GM12864 (cell line): ENCODE measurements around the gene CCNT1.

ENCODE experiments used
- DNase-seq: peaks from one replicate; pipeline ENCODE4 v3.0.0-alpha.2; 2011; ENCODE audit warnings: low read depth
- H3K4me3 ChIP-seq: 2 replicates; pipeline ENCODE4 v1.5.1; 2011; ENCODE audit warnings: mild to moderate bottlenecking, low read depth, low read length, control low read depth
- CTCF ChIP-seq: IDR thresholded peaks from 2 replicates; pipeline ENCODE4 v1.5.1; 2011; ENCODE audit warnings: low read depth, mild to moderate bottlenecking, moderate library complexity, low read length, control low read depth, inconsistent platforms; ENCODE audit errors: missing control alignments

CCNT1 gene

GRCh38 chr12:48691826-48692487, 24.6 kb downstream of the CCNT1 start:
- no peak for TF ChIP-seq CTCF
- no peak for DNase-seq
- H3K4me3 ChIP-seq = no peak overlapping the region

DNA sequence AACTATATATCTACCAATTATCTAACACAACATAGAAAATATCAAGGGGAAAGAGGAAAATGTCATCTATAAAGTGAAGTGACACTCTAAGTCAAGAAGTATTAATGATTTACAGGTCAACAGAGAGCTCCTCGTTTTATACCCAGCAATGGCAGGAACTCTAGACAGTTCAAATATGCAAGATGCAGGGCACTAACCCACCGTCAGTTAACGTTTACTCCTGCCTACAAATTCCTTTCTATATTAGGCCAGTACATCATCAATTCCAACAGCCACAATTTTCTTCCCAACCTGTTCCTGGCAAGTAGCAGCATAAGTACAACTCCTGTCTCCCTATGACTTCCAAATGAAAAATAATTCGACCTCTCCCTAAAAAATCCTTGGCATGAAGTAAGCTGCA, 25.5 kb downstream of the CCNT1 start:
- H3K4me3 ChIP-seq = no peak overlapping the region
- DNase-seq = no peak
- TF ChIP-seq CTCF = no peak

DNA sequence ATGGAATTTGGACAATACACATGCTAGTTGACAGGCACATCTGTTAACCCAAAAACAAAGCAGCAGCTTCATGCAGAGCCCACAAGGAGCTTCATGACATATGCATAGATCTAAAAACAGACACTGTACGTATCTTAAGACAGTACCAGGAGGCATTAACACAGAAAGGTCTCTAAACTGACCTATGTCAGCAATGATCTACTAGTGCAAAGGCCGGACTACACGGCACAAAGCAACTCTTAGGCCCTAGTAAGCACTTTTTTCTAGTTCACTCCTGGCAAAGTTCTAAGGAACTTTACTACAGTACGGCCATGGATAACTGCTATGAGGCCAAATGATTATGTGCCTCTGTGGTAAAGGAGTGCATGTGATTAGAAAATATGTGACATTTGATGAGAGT, 26.1 kb downstream of the CCNT1 start:
- H3K4me3 ChIP-seq = no peak overlapping the region
- TF ChIP-seq CTCF = no peak
- DNase-seq = no peak

- no peak for DNase-seq
- TF ChIP-seq CTCF = no peak
- no peak overlapping the region for H3K4me3 ChIP-seq
Measured at GRCh38 chr12:48688836-48689235, 27.7 kb downstream of the CCNT1 start.

DNA sequence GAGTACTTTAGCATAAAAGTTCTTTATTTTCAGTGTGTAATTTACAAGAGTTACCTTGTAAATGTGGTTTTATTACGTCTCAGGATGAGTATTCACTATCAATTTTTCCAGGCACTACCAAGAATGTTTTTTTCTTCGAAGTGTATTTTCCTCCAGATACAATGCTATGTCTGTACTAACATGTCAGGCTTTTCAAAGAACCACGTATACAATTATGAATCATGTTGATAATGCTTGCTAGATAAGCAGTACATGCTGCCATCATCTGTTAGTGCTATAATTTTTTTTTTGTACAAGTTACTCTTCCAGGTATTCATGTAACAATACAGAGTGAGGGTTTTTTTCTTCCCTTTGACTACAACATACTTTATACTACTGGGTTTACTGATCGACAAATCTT, 28.9 kb downstream of the CCNT1 start:
- H3K4me3 ChIP-seq = no peak overlapping the region
- no peak for DNase-seq
- TF ChIP-seq CTCF = no peak

DNA sequence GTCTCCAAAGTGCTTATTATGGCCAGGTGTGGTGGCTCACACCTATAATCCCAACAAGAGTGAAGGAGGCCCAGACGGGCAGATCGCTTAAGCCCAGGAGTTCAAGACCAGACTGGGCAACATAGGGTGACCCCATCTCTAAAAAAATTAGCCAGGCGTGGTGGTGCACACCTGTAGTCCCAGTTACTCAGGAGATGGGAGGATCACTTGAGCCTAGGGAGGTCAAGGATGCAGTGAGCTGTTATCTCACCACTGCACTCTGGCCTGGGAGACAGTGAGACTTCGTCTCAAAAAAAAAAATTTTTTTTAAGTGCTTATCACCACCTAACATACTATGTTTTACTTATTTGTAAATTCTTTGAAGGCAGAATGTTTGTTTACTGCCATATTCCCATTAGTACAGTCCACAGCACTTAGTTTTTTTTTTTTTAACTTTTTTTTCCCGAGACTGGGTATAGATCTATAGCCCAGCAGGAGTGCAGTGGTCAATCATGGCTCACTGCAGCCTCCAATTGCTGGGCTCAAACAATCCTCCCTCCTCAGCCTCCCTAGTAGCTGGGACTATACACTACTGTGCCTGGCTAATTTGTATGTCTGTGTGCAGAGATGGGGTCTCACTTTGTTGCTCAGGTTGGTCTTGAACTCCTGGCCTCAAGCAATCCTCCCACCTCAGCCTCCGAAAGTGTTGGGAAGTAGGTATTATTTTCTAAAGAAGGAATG, 29.7 kb downstream of the CCNT1 start:
- TF ChIP-seq CTCF = no peak
- no peak for DNase-seq
- no peak overlapping the region for H3K4me3 ChIP-seq
